OCI-LY3 (cell line): ENCODE data around the gene BLM.
"Not testable (repeated sequence)": the region's sequence is repeated elsewhere in the genome, so short reads cannot be mapped to it uniquely, and the experiment has no call there.

Experiments used
- H2AFZ ChIP-seq: fragments of 200-600, 300-600 bp; shearing (Covaris generic); 2 replicates; pipeline ENCODE4 v1.6.0; 2014; ENCODE audit warnings: antibody characterized with exemption, low read depth, low read length
- H3K27ac ChIP-seq: fragments of 200-600, 300-600 bp; sonication (generic); 2 replicates; pipeline ENCODE4 v1.5.1; 2014; ENCODE audit warnings: mild to moderate bottlenecking, low read length, moderate library complexity, mixed read lengths
- H3K27me3 ChIP-seq: fragments of 200-600, 300-600 bp; sonication (generic); 2 replicates; pipeline ENCODE4 v1.6.1; 2014; ENCODE audit warnings: low read depth, low read length, mixed read lengths
- H3K36me3 ChIP-seq: fragments of 200-600, 300-600 bp; sonication (generic); replicated peaks from 2 replicates; pipeline ENCODE3; 2014; ENCODE audit warnings: low read depth, low read length, mixed read lengths
- H3K4me1 ChIP-seq: fragments of 300-600, 200-600 bp; sonication (generic); 2 replicates; pipeline ENCODE4 v1.6.1; 2014; ENCODE audit warnings: low read length, mixed read lengths
- H3K4me2 ChIP-seq: fragments of 200-600, 300-600 bp; sonication (generic); 2 replicates; pipeline ENCODE4 v1.6.1; 2014; ENCODE audit warnings: low read length, mixed read lengths
- H3K4me3 ChIP-seq: fragments of 300-600, 200-600 bp; sonication (generic); 2 replicates; pipeline ENCODE4 v1.5.1; 2014; ENCODE audit warnings: antibody characterized with exemption, mild to moderate bottlenecking, low read length, moderate library complexity
- H3K79me2 ChIP-seq: fragments of 300-600, 200-600 bp; shearing (Covaris generic); 2 replicates; pipeline ENCODE4 v1.6.1; 2014; ENCODE audit warnings: mild to moderate bottlenecking, low read length, mixed read lengths
- H3K9ac ChIP-seq: fragments of 300-600, 200-600 bp; shearing (Covaris generic); 2 replicates; pipeline ENCODE4 v1.6.0; 2014; ENCODE audit warnings: mild to moderate bottlenecking, low read length, moderate library complexity
- H3K9me3 ChIP-seq: fragments of 200-600, 300-600 bp; shearing (Covaris generic); 2 replicates; pipeline ENCODE4 v1.6.1; 2014; ENCODE audit warnings: low read length, mixed read lengths; ENCODE audit not compliant: insufficient read depth
- H4K20me1 ChIP-seq: fragments of 200-600, 300-600 bp; sonication (generic); 2 replicates; pipeline ENCODE4 v1.6.1; 2016; ENCODE audit warnings: low read length, mixed read lengths; ENCODE audit not compliant: insufficient read depth
- EZH2phosphoT487 ChIP-seq: fragments of 200-600 bp; shearing (Covaris generic); IDR thresholded peaks from 2 replicates; pipeline ENCODE4 v1.6.1; 2018; ENCODE audit warnings: antibody characterized with exemption, mixed run types, low read depth
- TF ChIP-seq, protein P1 (sequence below): fragments of 200-600, 300-600 bp; sonication (generic); IDR thresholded peaks from 2 replicates; pipeline ENCODE4 v1.5.1; 2014; ENCODE audit warnings: antibody characterized with exemption, low read length, low read depth

Gene BLM

DNA sequence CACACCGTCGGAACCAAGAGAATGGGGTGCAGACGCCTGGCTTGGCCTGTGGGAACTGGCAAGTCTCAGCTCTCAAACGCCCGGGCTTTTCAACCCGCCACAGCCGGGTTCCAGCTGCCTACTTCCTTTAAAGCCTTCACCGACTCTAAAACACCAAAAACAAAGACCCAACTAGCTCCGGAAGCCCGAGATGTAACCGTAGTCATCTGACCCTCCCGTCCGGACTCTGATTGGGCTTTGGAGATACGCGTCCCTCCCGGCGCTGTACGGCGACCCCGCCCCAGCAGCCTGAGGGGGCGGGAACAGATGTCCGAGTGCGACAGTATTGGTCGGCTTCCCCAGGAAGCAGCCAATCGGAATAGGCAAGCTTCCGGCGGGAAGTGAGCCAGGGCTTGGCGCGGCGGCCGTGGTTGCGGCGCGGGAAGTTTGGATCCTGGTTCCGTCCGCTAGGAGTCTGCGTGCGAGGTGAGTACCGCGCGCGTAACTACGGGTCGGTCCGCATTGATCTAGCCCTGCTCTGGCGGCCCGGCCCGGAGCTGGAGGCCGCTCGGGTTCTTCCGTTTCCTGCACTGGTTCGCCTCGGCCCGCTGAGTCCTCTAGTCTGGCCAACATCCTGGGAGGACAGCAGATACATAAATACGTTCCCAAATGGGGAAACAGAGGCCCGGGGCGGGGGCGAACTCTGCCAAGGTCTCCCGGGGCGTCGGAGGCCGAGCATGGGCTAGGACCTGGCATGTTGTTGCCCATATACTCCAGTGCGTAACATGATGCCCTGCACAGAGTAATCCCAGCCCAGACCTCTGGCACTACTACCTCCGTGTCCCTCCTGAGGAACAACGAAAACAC is at the start of gene BLM:
TSS of gene BLM (plus strand) at position 371 of the 846 bp plus-strand sequence. CDS start 30,047 bp downstream, outside the sequence.
- H3K9me3 ChIP-seq, result no peaks in the 10 kb centered on the region
- peak within 1 kb of the TSS; percentile 89 for H3K9ac ChIP-seq
- peaks cover 15% of the 10 kb centered on the region for H3K4me1 ChIP-seq
- TF ChIP-seq, protein P1, sequence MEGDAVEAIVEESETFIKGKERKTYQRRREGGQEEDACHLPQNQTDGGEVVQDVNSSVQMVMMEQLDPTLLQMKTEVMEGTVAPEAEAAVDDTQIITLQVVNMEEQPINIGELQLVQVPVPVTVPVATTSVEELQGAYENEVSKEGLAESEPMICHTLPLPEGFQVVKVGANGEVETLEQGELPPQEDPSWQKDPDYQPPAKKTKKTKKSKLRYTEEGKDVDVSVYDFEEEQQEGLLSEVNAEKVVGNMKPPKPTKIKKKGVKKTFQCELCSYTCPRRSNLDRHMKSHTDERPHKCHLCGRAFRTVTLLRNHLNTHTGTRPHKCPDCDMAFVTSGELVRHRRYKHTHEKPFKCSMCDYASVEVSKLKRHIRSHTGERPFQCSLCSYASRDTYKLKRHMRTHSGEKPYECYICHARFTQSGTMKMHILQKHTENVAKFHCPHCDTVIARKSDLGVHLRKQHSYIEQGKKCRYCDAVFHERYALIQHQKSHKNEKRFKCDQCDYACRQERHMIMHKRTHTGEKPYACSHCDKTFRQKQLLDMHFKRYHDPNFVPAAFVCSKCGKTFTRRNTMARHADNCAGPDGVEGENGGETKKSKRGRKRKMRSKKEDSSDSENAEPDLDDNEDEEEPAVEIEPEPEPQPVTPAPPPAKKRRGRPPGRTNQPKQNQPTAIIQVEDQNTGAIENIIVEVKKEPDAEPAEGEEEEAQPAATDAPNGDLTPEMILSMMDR, result no peak
- no peak for TF ChIP-seq EZH2phosphoT487
- peaks cover 38% of the 10 kb centered on the region for H3K79me2 ChIP-seq
- H3K4me3 ChIP-seq, result peak within 1 kb of the TSS; percentile 95
- peak within 1 kb of the TSS; percentile 92 for H3K4me2 ChIP-seq
- peaks cover 14% of the 10 kb centered on the region; the same call in 1 of the 2 replicates for H4K20me1 ChIP-seq
- H3K27ac ChIP-seq, result peak within 1 kb of the TSS; percentile 67
- no peaks in the 10 kb centered on the region for H3K36me3 ChIP-seq
- peak within 1 kb of the TSS; percentile 90 for H2AFZ ChIP-seq
- no peaks in the 10 kb centered on the region for H3K27me3 ChIP-seq

DNA sequence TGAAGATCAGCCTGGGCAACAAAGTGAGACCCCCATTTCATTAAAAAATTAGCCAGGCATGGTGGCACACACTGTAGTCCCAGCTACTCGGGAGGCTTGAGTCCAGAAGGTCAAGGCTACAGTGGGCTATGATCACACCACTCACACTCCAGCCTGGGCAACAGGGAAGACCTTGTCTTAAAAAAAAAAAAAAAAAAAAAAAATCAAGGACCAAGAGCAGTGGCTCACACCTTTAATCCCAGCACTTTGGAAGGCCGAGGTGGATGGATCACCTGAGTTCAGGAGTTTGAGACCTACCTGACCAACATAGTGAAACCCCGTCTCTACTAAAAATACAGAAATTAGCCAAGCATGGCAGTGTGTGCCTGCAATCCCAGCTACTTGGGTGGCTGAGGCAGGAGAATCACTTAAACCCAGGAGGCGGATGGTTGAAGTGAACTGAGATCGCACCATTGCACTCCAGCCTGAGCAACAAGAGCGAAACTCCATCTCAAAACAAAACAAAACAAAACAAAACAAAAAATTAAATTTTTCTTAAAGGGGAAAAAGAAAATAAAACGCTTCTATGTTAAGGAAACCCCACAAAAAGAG is 49.3 kb upstream of the BLM start:
- H3K4me3 ChIP-seq, H3K36me3 ChIP-seq, H4K20me1 ChIP-seq, H3K9ac ChIP-seq, H3K4me2 ChIP-seq, H3K27ac ChIP-seq, H2AFZ ChIP-seq, H3K79me2 ChIP-seq, H3K9me3 ChIP-seq, H3K4me1 ChIP-seq: not testable (repeated sequence)
- peaks cover 56% of the 10 kb centered on the region for H3K27me3 ChIP-seq

DNA sequence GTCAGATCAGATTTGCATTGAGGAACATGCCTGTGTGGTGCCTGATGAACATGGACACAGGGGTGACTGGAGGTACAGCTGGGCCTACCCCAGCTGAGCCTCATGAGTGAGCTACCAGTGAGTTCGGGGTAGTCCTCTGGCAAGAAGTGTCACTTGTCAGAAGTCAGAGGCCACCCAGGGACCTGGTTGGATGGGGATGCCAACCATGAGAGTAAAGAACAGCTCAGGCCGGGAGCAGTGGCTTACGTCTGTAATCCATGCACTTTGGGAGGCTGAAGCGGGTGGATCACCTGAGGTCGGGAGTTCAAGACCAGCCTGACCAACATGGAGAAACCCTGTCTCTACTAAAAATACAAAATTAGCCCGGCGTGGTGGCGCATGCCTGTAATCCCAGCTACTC is 46.5 kb upstream of the BLM start:
- not testable (repeated sequence) for H3K9ac ChIP-seq, H3K36me3 ChIP-seq, H3K4me2 ChIP-seq, H3K4me1 ChIP-seq, H3K79me2 ChIP-seq, H3K9me3 ChIP-seq, H2AFZ ChIP-seq, H3K4me3 ChIP-seq, H4K20me1 ChIP-seq, H3K27ac ChIP-seq
- H3K27me3 ChIP-seq, result peaks cover 50% of the 10 kb centered on the region

DNA sequence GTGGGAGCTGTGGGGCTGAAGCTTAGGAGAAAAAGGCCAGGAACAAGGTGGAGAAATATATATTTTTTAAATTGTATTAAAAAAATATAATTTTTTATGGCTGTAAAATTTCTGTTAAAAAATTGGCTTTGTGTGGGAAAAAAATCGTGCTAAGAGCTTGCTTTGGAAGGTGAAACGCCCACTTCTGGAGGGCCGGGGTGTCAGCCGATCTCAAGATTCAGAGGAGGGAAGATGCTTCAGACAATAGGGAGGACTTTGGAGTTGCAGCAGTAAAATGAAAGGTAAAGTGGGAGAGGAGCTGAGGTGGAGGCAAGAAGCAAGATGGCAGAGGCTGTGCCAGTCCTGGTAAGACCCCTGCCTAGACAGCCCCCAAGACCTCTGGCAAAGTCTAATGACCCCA is 45.9 kb upstream of the BLM start:
- Histone ChIP-seq H2AFZ (no peak overlapping the region), H3K4me1 (no peaks in the 10 kb centered on the region), H3K27ac (no peak overlapping the region), H3K4me3 (no peak overlapping the region), H3K9me3 (no peaks in the 10 kb centered on the region), H4K20me1 (no peaks in the 10 kb centered on the region), H3K36me3 (no peaks in the 10 kb centered on the region), H3K9ac (no peak overlapping the region), H3K27me3 (peaks cover 48% of the 10 kb centered on the region), H3K79me2 (no peaks in the 10 kb centered on the region), H3K4me2 (no peak overlapping the region)
- no peak for TF ChIP-seq EZH2phosphoT487
- TF ChIP-seq, protein P1, result no peak

DNA sequence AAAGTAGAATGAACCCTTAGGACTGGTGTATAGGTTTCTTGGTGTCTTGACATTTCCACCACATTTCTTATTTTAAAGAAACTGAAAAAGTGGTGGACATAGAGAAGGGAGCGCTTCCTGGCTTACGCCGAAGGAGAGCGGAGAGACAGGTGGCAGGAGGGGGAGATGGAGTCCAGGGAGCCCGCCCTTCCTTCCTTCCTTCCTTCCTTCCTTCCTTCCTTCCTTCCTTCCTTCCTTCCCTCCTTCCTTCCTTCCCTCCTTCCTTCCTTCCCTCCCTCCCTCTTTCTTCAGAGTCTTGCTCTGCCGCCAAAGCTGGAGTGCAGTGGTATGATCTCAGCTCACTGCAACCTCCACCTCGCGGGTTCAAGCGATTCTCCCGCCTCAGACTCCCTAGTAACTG is 43.8 kb upstream of the BLM start:
- H3K9ac ChIP-seq, result not testable (repeated sequence)

More for the DNA sequence above, 43.8 kb upstream of the BLM start:
- H3K27ac ChIP-seq, H3K4me1 ChIP-seq, H3K4me2 ChIP-seq, H3K36me3 ChIP-seq, H2AFZ ChIP-seq, H3K79me2 ChIP-seq, H3K9me3 ChIP-seq, H4K20me1 ChIP-seq, H3K4me3 ChIP-seq: not testable (repeated sequence)
- peaks cover 30% of the 10 kb centered on the region for H3K27me3 ChIP-seq
